HepG2 (cell line): ENCODE data around the gene RPS6KC1. TPM values are rescaled to one million over a fixed set of nuclear protein-coding genes. Genes with fewer than 3 reads are reported as not detected.
"Not testable (repeated sequence)": the region's sequence is repeated elsewhere in the genome, so short reads cannot be mapped to it uniquely, and the experiment has no call there.

ENCODE experiments used
- ATAC-seq: fragments of 200-7000 bp; cut with Tn5 transposase; 3 replicates; pipeline ENCODE4 v1.9.1; 2020; ENCODE audit warnings: mild to moderate bottlenecking, moderate library complexity
- BruUV-seq: library from RNA; stranded (reverse); fragments of 400-500 nt; replicated peaks from 2 replicates; lab custom pipeline; 2021; lab: Mats Ljungman, UMichigan
- CTCF ChIA-PET: fragments of 300-600 bp; formaldehyde crosslinking; extraction: SDS; loops from one replicate; lab custom pipeline; 2021; ENCODE audit warnings: low total read pairs, inconsistent platforms, low intra/inter-chr PET ratio; lab: Yijun Ruan, JAX
- POLR2A ChIA-PET: fragments of 350-600 bp; sonication (Branson Sonifier 250); formaldehyde crosslinking; loops from one replicate; lab custom pipeline; 2020; ENCODE audit warnings: antibody characterized with exemption, inconsistent platforms; lab: Yijun Ruan, JAX
- DNase-seq: peaks from one replicate; pipeline ENCODE4 v3.0.0-alpha.2; 2015; ENCODE audit warnings: low spot score
- FAIRE-seq: peaks from 3 replicates; lab custom pipeline; 2011; peaks lifted over from hg19 to GRCh38; lab: Jason Lieb, UNC
- H2AFZ ChIP-seq: one replicate; pipeline ENCODE4 v1.6.1; 2011; ENCODE audit warnings: low read length, inconsistent platforms
- H3K27ac ChIP-seq: fragments of 300-600 bp; 3 replicates; pipeline ENCODE4 v1.8.0; 2011; ENCODE audit warnings: mixed run types, mild to moderate bottlenecking, mixed read lengths, low read length, inconsistent platforms; ENCODE audit not compliant: insufficient read depth; ENCODE audit errors: extremely low read length
- H3K27me3 ChIP-seq, 2 experiments: fragments of 200-600 bp in 1 of 2; 2 replicates in 1 of 2; 3 replicates in 1 of 2; pipeline versions ENCODE4 v1.6.0 to v1.8.0; 2011; ENCODE audit warnings: low read length in 2 of 2, mild to moderate bottlenecking in 2 of 2, moderate library complexity in 2 of 2, inconsistent platforms in 1 of 2; ENCODE audit not compliant: insufficient read depth in 2 of 2, control insufficient read depth in 1 of 2
- H3K36me3 ChIP-seq, 2 experiments: fragments of 200-600 bp in 1 of 2; replicated peaks in 1 of 2; 2 replicates in 1 of 2; 3 replicates in 1 of 2; pipeline versions ENCODE4 v1.5.1 to v1.8.0; 2011; ENCODE audit warnings: low read length in 2 of 2, inconsistent platforms in 1 of 2; ENCODE audit not compliant: insufficient read depth in 2 of 2, control insufficient read depth in 1 of 2
- H3K4me1 ChIP-seq: 2 replicates; pipeline ENCODE4 v1.5.1; 2012; ENCODE audit warnings: low read length, inconsistent platforms; ENCODE audit not compliant: insufficient read depth
- H3K4me2 ChIP-seq: 2 replicates; pipeline ENCODE4 v1.6.0; 2011; ENCODE audit warnings: low read depth, low read length, inconsistent platforms
- H3K4me3 ChIP-seq, 3 experiments: fragments of 200-600 bp in 1 of 3; sonication (generic), shearing (Covaris generic) in 1 of 3; replicated peaks in 1 of 3; 2 replicates each; pipeline ENCODE4 v1.5.1; 2011 to 2016; ENCODE audit warnings: low read length in 3 of 3, inconsistent platforms in 2 of 3, low read depth in 2 of 3, mild to moderate bottlenecking in 2 of 3, control low read depth in 1 of 3, mixed read lengths in 1 of 3; ENCODE audit not compliant: insufficient read depth in 1 of 3
- H3K79me2 ChIP-seq: one replicate; pipeline ENCODE4 v1.6.1; 2011; ENCODE audit warnings: low read length, inconsistent platforms; ENCODE audit not compliant: insufficient read depth
- H3K9ac ChIP-seq: 2 replicates; pipeline ENCODE4 v1.6.0; 2011; ENCODE audit warnings: mild to moderate bottlenecking, low read depth, low read length, inconsistent platforms; ENCODE audit not compliant: insufficient read depth
- H3K9me3 ChIP-seq: 2 replicates; pipeline ENCODE4 v1.5.1; 2012; ENCODE audit warnings: mild to moderate bottlenecking, low read length
- H4K20me1 ChIP-seq: 2 replicates; pipeline ENCODE4 v1.6.0; 2011; ENCODE audit warnings: inconsistent platforms, mild to moderate bottlenecking, low read length, moderate library complexity; ENCODE audit not compliant: insufficient read depth
- BRCA1 ChIP-seq: sonication (generic); formaldehyde crosslinking; IDR thresholded peaks from 2 replicates; pipeline ENCODE4 v1.4.0; 2020; ENCODE audit warnings: missing genetic modification reagents
- ETV5 ChIP-seq: IDR thresholded peaks from 2 replicates; pipeline ENCODE4 v1.6.1; 2018; ENCODE audit warnings: missing biosample characterization, missing genetic modification reagents, inconsistent platforms, borderline replicate concordance
- IRF9 ChIP-seq: sonication (generic); formaldehyde crosslinking; IDR thresholded peaks from 2 replicates; pipeline ENCODE4 v1.8.0; 2022; ENCODE audit warnings: missing genetic modification reagents, mild to moderate bottlenecking, borderline replicate concordance
- KAT8 ChIP-seq: IDR thresholded peaks from 2 replicates; pipeline ENCODE4 v1.6.1; 2016; ENCODE audit warnings: missing genetic modification reagents, missing compliant biosample characterization
- MAFF ChIP-seq: IDR thresholded peaks from 2 replicates; pipeline ENCODE4 v1.6.1; 2011; ENCODE audit warnings: low read depth, low read length, improper control_type of control experiment
- POLR2A ChIP-seq, 2 experiments: IDR thresholded peaks; 2 replicates each; pipeline ENCODE4 v1.6.1; 2011; ENCODE audit warnings: low read depth in 2 of 2, low read length in 2 of 2, mild to moderate bottlenecking in 1 of 2, moderate library complexity in 1 of 2; ENCODE audit not compliant: insufficient read depth in 1 of 2
- TAF15 ChIP-seq: fragments of 200-400 bp; formaldehyde crosslinking; IDR thresholded peaks from one replicate; pipeline ENCODE4 v1.6.1; 2018; ENCODE audit warnings: mild to moderate bottlenecking, low read depth, low read length; ENCODE audit not compliant: poor library complexity, severe bottlenecking
- ZBTB37 ChIP-seq: sonication (generic); formaldehyde crosslinking; IDR thresholded peaks from 2 replicates; pipeline ENCODE4 v1.4.0; 2020; ENCODE audit warnings: mild to moderate bottlenecking, missing genetic modification reagents
- ZNF18 ChIP-seq: sonication (generic); formaldehyde crosslinking; IDR thresholded peaks from 2 replicates; pipeline ENCODE4 v1.8.0; 2022; ENCODE audit warnings: mild to moderate bottlenecking, missing genetic modification reagents; ENCODE audit not compliant: insufficient replicate concordance
- ZNF343 ChIP-seq: sonication (generic); formaldehyde crosslinking; IDR thresholded peaks from 2 replicates; pipeline ENCODE4 v1.4.0; 2020; ENCODE audit warnings: mild to moderate bottlenecking, missing genetic modification reagents
- WGBS: methylation state at CpG from one replicate; pipeline ENCODE4 v1.1.6; 2017; ENCODE audit warnings: low lambda C conversion rate; 5-methylcytosine and 5-hydroxymethylcytosine counted together
- in situ Hi-C: cut with HindIII; loops from 2 replicates; pipeline ENCODE4 v1.10.0; 2017; ENCODE audit warnings: low pct_unique_long_range_greater_than_20kb; ENCODE audit not compliant: extremely low pct_ligation_motif_present
- intact Hi-C: fragments of 100-400 bp; cut with micrococcal nuclease; formaldehyde crosslinking; loops from one replicate; pipeline ENCODE4 v1.10.0; 2022; ENCODE audit not compliant: unreplicated experiment
- polyA plus RNA-seq, 8 experiments: library from polyadenylated mRNA; depleted of rRNA in 3 of 8; stranded (reverse) in 7 of 8; unstranded in 1 of 8; fragments of >200 nt; fragmentation: Illumina TruSeq in 4 of 8; extraction: Trizol in 4 of 8; gene quantifications; 2 replicates each; pipeline versions ENCODE4 v1.2.1 to v1.2.3, GENCODE V29; 2011 to 2016; ENCODE audit warnings: low read depth in 4 of 8, missing spikeins in 1 of 8, mixed read lengths in 1 of 8; ENCODE audit not compliant: insufficient read depth in 1 of 8
- total RNA-seq, 5 experiments: library from RNA; depleted of rRNA; stranded (reverse); fragments of >200 nt; fragmentation: Illumina TruSeq; extraction: Trizol; gene quantifications; 2 replicates each; pipeline ENCODE4 v1.2.3, GENCODE V29; 2016; ENCODE audit warnings: low read depth in 1 of 5
- TF ChIP-seq, protein P1 (sequence below): sonication (generic); formaldehyde crosslinking; IDR thresholded peaks from 2 replicates; pipeline ENCODE4 v1.5.1; 2020; ENCODE audit warnings: mild to moderate bottlenecking, moderate library complexity, missing genetic modification reagents

Gene RPS6KC1
- total and polyA plus RNA-seq, 2 of the 13 experiments (the other 11 are each of a cell fraction or from before 2014, with no cell fraction given) = 11.0 to 25.2 TPM

GRCh38 chr1:213300433-213300832 is 249.4 kb downstream of the RPS6KC1 start:
- no peak overlapping the region for H3K9ac ChIP-seq
- CTCF ChIA-PET = no interaction called here
- TF ChIP-seq IRF9 (CRISPR knock-in tag) (no peak), ZNF18 (CRISPR knock-in tag) (no peak), ETV5 (CRISPR knock-in tag) (no peak), KAT8 (CRISPR knock-in tag) (no peak), MAFF (no peak), ZBTB37 (CRISPR knock-in tag) (no peak), TAF15 (no peak), POLR2A (IDR thresholded peaks at IDR 0.05; ENCODE audit: insufficient read depth in 1 of 2, low read depth in 2 of 2, low read length in 2 of 2) (no peak), ZNF343 (CRISPR knock-in tag) (no peak), BRCA1 (no peak)
- TF ChIP-seq, protein P1, sequence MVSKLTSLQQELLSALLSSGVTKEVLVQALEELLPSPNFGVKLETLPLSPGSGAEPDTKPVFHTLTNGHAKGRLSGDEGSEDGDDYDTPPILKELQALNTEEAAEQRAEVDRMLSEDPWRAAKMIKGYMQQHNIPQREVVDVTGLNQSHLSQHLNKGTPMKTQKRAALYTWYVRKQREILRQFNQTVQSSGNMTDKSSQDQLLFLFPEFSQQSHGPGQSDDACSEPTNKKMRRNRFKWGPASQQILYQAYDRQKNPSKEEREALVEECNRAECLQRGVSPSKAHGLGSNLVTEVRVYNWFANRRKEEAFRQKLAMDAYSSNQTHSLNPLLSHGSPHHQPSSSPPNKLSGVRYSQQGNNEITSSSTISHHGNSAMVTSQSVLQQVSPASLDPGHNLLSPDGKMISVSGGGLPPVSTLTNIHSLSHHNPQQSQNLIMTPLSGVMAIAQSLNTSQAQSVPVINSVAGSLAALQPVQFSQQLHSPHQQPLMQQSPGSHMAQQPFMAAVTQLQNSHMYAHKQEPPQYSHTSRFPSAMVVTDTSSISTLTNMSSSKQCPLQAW = no peak
- in situ Hi-C loops (no loop called here), intact Hi-C loops (no loop called here)
- no peak overlapping the region for H3K4me2 ChIP-seq
- H3K9me3 ChIP-seq = no peaks in the 10 kb centered on the region
- no peaks in the 10 kb centered on the region for H4K20me1 ChIP-seq
- 72% methylated on average over 5 of the region's 5 CpGs for WGBS
- no peak for DNase-seq
- BruUV-seq = no TSS peak
- peaks cover 15% of the 10 kb centered on the region for H3K4me1 ChIP-seq
- ATAC-seq = no peak
- POLR2A ChIA-PET = no interaction called here
- H3K4me3 ChIP-seq = no peak overlapping the region
- no peaks in the 10 kb centered on the region; a peak in 1 of 5 replicates for H3K27me3 ChIP-seq
- no peaks in the 10 kb centered on the region for H3K36me3 ChIP-seq
- no peaks in the 10 kb centered on the region for H3K79me2 ChIP-seq
- H2AFZ ChIP-seq = no peak overlapping the region
- no peak overlapping the region for H3K27ac ChIP-seq
- no peak for FAIRE-seq

DNA sequence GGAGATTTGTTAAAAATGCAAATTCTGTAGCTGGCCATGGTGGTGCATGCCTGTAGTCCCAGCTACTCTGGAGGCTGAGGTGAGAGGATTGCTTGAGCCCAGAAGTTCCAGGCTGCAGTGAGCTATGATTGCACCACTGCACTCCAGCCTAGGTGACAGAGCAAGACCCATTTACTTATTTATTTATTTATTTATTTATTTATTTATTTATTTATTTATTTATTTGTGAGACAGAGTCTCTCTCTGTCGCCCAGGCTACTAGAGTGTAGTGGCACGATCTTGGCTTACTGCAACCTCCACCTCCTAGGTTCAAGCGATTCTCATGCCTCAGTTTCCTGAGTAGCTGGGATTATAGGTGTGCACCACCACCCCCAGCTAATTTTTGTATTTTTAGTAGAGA is 250.5 kb downstream of the RPS6KC1 start:
- BruUV-seq, in situ Hi-C loops, H3K4me2 ChIP-seq, CTCF ChIA-PET, FAIRE-seq, ATAC-seq, intact Hi-C loops, H3K27me3 ChIP-seq, H3K9me3 ChIP-seq, H3K27ac ChIP-seq, DNase-seq, POLR2A ChIA-PET, H4K20me1 ChIP-seq, H3K4me3 ChIP-seq, H3K9ac ChIP-seq, H3K36me3 ChIP-seq, H2AFZ ChIP-seq, H3K79me2 ChIP-seq: not testable (repeated sequence)
- H3K4me1 ChIP-seq = peaks cover 12% of the 10 kb centered on the region
- WGBS = 92% methylated on average over 3 of the region's 3 CpGs
